Astrocyte of the spinal cord (primary cell): ENCODE measurements around the gene TBX20.

Experiments used
- DNase-seq: peaks from one replicate; pipeline ENCODE4 v3.0.0; 2011; ENCODE audit warnings: low read depth, low spot score
- H3K4me3 ChIP-seq: 2 replicates; pipeline ENCODE4 v1.5.1; 2011; ENCODE audit warnings: low read depth, mild to moderate bottlenecking, low read length, moderate library complexity
- in situ Hi-C: cut with HindIII; loops from 2 replicates; pipeline ENCODE4 v1.10.0; 2017; ENCODE audit warnings: low sequenced_read_pairs
- TF ChIP-seq, protein P1 (sequence below): IDR thresholded peaks from 2 replicates; pipeline ENCODE4 v1.5.1; 2012; ENCODE audit warnings: low read depth, mild to moderate bottlenecking, low read length, inconsistent platforms

The TBX20 gene

DNA sequence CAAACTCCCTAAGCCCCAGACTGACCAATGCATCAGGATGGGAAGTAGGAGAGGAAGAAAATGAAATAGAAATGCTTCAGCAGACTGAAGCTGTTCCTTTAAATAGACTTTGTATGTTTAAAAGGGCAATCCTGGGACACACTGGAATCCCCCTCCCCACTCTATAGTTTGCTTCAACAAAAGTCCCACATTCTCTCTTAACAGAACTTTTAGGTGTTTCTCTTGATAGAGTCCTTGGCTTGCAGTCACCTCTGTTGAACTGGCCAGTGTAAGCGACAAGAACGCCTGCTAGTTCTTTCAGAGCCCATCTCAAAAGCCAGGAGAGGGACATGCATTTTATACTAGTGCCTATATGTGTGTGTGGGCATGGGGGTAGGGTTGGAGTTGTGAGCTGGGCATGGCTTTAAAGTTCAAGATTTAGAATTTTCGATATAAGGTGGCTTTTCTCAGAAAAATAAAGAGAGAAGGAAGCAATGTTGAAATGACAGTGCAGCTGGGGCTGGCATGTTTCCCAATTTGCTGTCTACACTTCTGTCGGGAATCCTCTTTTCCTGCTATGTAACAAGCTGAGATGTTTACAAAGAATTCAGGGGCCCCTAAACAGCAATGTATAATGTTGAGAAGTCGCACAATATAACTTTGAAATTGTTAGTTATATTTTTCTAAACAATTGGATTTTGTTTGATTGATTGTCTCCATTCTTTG is 2.1 kb downstream of the TBX20 start:
- no peak overlapping the region for H3K4me3 ChIP-seq
- in situ Hi-C loops: no loop called here
- no peak for DNase-seq
- TF ChIP-seq, protein P1, sequence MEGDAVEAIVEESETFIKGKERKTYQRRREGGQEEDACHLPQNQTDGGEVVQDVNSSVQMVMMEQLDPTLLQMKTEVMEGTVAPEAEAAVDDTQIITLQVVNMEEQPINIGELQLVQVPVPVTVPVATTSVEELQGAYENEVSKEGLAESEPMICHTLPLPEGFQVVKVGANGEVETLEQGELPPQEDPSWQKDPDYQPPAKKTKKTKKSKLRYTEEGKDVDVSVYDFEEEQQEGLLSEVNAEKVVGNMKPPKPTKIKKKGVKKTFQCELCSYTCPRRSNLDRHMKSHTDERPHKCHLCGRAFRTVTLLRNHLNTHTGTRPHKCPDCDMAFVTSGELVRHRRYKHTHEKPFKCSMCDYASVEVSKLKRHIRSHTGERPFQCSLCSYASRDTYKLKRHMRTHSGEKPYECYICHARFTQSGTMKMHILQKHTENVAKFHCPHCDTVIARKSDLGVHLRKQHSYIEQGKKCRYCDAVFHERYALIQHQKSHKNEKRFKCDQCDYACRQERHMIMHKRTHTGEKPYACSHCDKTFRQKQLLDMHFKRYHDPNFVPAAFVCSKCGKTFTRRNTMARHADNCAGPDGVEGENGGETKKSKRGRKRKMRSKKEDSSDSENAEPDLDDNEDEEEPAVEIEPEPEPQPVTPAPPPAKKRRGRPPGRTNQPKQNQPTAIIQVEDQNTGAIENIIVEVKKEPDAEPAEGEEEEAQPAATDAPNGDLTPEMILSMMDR: no peak

DNA sequence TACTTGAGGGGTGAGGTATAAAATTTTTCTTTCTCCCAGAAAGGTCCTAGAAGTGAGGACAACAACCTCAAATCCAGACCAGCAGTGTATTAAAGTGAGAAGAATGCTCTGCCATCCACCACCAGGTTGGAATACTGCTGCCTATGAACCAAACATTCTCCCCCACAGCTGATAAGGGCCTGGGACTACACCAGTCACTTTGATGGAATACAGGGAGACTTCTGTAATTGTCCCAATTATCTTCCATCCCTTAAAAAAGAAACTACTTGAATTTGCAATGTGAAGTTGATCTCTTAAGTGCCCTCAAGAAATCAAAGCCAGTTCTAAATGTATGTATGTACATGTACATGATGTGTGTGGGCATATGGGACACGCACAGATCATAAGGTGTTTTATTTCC is 3.0 kb downstream of the TBX20 start:
- TF ChIP-seq, protein P1: no peak
- H3K4me3 ChIP-seq: no peak overlapping the region
- in situ Hi-C loops: no loop called here
- no peak for DNase-seq

DNA sequence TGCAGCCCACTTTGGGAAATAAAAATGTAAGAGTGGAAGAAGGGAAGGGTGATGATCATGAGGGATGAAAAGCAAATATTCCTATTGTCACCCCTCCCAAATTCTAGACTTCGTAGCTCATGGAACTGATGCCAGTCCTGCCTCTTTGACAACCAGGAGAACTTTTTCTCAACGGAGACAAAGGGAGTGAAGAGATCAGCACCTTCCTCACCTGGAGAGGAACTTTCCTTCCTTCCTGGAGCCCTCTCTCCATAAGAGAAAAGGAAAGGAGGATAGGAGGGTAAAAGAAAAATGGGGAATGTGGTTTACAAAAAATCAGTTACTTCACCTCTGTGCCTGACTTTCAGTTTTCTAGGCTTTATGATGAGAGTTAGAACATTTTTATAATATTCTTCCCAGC is 3.4 kb downstream of the TBX20 start:
- no peak overlapping the region for H3K4me3 ChIP-seq
- TF ChIP-seq, protein P1: no peak
- in situ Hi-C loops: no loop called here
- DNase-seq: no peak

DNA sequence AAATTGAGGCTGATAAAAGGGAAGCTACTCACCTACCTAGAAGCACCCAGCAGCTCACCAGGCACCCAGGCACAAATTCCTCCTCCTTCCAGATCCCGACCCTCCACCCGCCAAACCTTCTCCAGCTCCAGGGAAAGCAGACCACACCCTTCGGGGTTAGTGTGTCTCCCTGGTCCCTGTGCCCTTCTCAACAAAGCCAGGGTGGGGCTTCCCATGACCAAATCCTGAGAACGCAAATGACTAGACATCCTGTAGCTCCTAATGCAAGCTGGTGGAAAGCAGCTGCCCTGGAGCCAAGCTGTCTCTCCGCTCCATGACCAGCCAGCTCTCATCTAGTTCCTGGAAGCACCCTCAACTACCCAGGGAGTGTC is 4.4 kb downstream of the TBX20 start:
- no peak overlapping the region for H3K4me3 ChIP-seq
- DNase-seq: no peak
- TF ChIP-seq, protein P1: no peak
- in situ Hi-C loops: no loop called here

DNA sequence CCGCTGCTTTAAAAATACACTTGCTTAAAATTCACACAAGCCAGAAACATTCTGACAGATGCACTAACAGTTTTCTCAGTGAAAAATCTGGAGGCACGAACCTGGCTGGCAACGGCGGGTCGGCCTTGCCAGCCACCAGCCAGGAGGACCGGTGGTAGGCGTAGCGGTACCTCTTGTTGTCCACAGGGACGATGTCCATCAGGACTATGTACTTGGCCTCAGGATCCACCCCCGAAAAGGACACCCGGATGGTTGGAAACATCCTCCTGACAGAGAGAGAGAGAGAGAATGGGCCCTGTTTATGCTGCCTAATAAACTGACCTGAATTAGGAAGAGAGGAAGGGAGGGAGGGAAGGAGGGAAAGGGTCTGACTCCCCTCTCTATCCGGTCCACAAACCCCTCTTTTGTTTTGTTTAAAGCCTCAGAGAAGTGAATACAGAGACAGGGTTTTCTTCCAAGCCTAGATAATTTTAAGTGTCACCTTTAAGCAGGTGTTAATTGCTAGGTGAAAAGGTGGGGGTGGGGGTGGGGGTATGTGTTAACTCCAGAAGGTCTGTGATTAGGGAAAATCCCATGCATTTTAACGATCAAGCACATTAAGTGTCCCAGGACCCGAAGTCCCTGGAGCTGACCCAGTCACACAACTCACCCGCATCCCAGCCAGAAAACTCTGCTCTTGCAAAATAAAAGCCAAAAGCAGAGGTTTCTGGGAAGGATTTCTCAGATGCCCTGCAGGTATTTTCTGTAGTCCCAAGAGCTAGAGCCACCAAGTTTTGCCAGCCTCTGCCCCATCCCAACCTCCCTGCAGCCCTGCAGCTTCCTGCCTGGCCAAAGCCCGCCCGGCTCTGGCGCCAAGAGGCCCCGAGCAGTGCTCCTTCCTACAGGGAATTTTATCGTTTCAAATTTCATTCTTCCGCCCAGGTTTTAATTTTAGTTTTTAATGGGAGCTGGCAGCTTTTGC is 5.0 kb downstream of the TBX20 start:
- in situ Hi-C loops: no loop called here
- no peak overlapping the region for H3K4me3 ChIP-seq
- DNase-seq: no peak
- TF ChIP-seq, protein P1: no peak

DNA sequence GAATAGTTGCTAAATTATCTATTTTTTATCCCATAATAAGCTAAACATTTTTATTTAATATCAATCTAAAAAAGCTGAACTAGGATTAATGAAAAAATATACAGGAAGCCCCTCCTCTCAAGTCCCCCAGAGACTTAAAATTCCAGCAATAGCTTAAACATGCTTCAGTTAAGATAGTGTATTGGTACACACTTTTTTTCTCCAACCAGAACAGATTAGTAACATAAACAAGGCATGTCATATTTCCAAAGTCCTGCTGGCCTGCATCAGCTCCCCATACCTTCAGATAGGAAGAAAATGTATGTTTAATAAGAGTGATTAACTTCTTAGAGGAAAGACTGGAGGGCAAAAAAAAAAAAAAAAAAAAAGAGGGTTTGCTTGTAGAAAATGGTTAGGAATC is 7.1 kb downstream of the TBX20 start:
- in situ Hi-C loops: no loop called here
- no peak for DNase-seq
- TF ChIP-seq, protein P1: no peak
- H3K4me3 ChIP-seq: no peak overlapping the region
